ENCODE data around the gene POLL. TPM values are rescaled to one million over a fixed set of nuclear protein-coding genes. Genes with fewer than 3 reads are reported as not detected.
"Not testable (repeated sequence)": the region's sequence is repeated elsewhere in the genome, so short reads cannot be mapped to it uniquely, and the experiment has no call there.

The POLL gene
- total RNA-seq (2014; rRNA removed; shearing (Covaris generic)) = 6.2 and 6.6 TPM in 2 replicates

DNA sequence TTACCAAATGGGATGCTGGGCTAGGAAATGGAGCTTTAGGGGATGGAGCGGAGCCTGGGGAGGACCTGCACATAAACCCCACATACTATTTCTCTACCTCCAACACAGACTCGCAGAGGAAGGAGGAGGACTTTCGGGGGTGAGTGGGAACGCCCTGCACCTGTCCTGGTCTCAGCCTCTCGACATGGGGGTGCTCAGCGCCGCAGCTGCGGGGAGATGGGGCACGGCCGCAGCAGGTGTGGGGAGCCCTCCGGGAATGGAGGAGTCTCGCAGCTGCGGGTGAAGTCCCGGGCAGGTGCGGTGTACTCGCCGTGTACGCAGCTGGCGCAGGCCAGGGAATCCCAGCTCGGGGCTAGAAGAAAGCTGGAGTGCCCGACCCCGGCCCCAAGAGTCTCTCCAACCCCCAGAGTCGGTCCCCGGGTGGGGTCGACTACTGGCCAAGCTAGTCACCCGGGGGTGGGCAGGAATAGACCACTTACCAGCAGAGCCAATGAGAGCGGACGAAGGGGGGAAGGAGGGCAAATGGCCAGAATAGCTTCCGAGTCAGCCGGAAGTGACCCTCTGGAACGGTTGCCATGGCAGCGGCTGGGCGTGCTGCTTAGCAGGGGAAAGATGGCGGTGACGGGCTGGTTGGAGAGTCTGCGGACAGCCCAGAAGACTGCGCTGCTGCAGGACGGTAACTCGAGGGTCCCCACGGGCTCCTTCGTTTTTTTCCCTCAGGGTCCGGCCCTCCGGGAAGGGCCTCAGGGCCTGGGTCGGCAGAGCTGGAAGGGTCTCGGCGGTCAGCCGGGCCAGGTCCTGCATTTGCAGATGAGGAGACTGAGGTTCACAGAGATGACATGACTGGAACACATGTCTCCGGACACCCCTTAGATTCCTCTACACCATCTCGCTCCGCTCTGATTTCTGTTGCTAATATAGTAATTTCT is at the start of gene POLL, which contains the start of gene DPCD:
Gene POLL, minus strand, starts transcription at position 533 of the 929 bp plus-strand sequence. CDS start 897 bp downstream, outside the sequence.
Gene DPCD, plus strand, starts transcription at position 597 of the 929 bp plus-strand sequence. Its CDS starts 16 bp downstream, at position 613.
- peak; percentile 91 for DNase-seq (ENCODE audit: low read depth)

DNA sequence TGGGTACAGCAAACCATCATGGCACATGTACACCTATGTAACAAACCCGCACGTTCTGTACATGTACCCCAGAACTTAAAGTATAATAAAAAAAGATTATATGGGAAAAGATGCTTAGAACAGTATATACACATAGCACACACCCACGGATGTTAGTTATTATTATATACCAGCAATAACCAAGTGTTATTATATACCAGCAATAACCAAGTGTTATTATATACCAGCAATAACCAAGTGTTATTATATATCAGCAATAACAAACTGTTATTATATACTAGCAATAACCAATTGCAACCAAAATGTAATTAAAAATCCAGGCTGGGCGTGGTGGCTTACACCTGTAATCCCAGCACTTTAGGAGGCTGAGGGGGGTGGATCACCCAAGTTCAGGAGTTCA is 45.5 kb upstream of the POLL start:
- DNase-seq (ENCODE audit: low read depth) = not testable (repeated sequence)

DNA sequence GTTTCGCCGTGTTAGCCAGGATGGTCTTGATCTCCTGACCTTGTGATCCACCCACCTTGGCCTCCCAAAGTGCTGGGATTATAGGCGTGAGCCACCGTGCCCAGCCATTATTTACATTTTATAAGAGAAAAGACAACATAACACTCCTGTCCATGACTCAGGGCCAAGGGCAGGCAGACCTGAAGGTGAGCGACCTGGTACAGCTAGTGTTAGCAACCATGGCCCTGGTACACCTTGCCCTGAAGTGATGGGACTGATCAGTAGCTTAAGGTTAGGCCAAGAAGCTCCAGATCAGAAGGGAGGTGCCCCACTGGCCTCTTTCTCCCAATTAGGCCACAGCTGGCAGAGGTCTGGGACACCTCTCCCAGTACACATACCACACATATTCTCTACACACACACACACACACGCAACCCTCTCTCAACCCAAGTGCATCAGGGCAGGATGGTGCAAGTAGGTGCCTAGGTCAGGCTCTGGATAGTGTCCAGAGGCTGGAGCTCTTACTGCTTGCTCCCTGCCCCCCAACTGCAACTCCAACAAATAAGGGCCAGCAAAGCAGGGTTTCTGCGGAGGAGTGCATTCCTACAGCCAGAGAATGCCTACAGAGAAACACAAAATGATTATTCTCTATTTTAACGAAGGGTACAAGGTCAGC is 43.9 kb upstream of the POLL start:
- no peak for DNase-seq (ENCODE audit: low read depth)

DNA sequence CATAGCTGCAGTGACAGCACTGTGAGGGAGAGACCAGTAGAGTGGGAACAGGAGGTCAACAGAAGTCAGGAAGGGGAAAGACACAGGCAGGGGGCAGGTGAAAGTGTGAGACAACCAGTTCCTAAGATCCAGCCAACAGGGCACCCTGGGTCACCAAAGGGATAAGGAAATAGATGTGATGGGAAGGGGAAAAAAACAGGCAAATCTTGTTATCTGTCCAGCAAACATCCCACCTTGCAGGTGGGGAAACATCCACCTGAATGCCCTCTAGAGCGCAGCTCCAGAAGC is 42.5 kb upstream of the POLL start:
- DNase-seq (ENCODE audit: low read depth) = no peak

DNA sequence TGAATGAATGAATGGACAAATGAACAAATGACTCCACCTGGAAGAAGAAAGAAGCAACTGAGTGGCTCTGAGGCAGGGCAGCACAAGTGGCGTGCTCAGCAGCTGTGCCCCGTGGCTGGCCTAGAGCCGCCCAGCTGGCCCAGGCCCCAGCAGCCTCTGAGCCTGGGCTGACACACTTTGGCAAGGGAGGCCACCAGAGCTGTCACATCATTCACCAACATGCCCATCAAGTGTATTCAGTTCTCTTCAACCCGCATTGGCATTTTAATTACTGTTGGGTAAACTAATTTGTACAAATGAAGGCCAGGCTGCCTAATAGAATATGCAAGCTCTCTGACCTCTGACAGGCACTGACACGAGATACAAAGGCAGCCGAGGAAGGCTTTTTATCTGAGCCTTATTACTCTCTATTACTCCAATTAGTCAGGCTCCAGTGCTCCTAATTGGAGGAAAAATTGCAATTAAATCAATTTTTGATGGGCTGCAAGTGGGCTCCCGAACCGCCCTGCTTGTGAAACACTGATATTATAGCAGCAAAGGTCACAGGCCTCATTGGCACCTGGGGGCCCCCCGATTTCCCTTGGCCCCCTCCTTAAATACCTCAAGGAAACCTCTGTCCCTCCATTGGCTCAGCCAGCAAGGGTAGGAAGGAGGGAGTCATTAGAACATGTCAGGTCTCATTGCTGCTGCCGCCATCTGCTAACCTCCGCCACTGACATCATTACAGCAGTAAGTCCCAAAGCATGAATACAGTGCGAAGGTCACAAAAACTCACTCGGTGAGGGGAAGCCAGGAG is 42.0 kb upstream of the POLL start:
- no peak for DNase-seq (ENCODE audit: low read depth)

DNA sequence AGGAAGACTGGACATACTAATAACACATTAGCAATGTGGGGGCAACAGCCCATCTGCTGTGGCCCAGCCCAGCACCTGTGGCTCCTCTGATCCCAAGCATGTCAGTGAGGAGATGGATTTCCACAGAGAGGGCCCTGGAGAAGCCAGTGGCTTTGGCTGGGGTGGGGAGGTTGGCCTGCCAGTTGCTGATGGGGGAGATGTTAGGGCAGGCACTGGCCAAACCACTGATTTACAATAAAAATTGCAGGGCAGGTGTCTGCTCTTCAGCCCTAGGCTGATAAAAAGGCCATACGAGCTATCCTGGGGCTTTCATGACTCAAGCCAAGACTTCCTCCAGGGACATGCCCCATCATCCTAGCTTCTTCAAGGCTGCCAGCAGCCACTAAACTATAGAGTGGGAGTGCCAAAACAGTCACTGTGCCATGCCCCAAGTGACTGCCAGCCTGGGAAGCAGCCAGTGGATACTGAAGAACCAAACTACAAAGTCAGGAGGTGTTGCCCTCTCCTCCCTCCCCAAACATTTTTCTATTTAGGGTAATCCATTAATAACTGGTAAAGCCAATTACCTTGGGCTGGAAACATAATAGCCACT is 37.9 kb upstream of the POLL start:
- DNase-seq (ENCODE audit: low read depth) = no peak

DNA sequence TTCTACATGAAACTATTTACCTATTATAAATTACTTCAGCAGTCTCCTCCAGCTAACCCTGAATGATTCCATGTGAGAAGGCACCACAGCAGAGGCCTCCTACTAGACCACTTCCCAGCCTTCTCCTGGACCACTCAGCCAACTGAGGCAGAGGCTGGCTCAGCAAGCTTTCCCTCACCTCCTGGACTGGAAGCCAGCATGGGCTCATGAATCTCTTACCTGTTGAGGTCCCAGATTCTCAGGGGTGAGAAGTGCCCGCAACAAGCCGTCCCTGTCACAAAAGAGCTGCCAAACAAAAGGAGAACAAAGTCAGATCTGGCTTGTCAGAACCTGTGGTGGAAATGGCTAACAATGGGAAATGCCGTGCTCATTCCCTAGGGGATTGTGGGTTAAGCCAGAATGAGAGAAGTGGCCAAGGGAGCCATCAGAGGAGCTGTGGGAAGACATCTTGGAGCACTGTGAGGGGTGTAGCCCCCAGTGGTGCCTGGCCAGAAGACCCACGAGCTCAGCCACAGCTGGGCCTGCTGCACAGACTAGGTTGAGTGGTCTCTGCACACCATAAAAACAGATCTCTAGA is 36.6 kb upstream of the POLL start:
- no peak for DNase-seq (ENCODE audit: low read depth)

DNA sequence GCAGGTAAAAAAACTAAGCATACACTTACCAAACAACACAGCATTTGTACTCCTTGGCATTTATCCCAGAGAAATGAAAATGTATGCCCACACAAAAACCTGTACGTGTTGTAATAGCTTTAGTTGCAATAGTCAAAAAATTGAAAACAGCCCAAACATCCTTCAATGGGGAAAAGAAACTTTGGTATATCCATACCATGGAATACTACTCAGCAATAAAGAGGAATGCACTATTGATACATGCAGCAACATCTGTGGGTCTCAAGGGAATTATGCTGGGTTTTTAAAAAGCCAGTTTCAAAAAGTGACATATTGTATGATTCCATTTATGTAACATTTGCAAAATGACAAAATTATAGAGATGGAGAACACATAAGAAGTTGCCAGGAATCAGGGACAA is 35.5 kb upstream of the POLL start:
- DNase-seq (ENCODE audit: low read depth) = no peak

DNA sequence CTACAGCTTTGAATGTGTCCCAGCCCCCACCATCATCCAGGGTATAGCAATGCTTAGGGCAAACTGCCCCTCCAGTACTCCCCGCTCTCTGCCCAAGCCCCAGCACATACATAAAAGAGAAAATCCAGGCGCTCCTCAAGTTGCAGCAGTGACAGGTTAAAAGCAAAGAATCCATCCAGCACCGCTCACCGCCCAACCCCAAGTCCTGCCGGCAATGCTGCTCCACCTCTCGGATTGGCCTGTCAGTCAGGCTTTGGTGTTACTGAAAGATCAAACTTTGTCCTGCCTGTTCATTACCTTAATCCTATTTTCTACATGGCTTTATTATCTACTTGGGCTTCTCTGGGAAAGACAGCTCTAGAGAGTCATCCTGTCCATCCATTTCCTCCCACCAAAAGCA is 31.9 kb upstream of the POLL start:
- DNase-seq (ENCODE audit: low read depth) = no peak

DNA sequence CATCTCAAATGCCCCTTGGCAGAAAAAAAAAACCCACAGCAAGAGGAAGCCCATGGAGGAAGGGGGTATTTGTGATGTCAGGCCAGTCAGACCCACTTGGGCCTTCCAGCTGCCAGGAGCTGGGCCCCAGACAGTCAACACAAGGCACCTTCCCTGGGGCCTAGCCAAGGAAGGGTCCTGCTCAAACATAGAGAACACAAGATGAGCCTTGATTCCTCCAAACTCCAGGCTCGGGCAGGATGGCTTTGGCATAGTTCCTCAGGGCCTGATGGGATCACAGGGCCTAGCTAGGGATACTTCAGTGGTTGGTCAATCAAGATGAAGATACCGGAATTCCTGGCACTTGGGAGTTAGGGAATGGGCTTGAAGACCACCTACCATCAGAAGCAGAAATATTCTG is 30.8 kb upstream of the POLL start:
- no peak for DNase-seq (ENCODE audit: low read depth)

DNA sequence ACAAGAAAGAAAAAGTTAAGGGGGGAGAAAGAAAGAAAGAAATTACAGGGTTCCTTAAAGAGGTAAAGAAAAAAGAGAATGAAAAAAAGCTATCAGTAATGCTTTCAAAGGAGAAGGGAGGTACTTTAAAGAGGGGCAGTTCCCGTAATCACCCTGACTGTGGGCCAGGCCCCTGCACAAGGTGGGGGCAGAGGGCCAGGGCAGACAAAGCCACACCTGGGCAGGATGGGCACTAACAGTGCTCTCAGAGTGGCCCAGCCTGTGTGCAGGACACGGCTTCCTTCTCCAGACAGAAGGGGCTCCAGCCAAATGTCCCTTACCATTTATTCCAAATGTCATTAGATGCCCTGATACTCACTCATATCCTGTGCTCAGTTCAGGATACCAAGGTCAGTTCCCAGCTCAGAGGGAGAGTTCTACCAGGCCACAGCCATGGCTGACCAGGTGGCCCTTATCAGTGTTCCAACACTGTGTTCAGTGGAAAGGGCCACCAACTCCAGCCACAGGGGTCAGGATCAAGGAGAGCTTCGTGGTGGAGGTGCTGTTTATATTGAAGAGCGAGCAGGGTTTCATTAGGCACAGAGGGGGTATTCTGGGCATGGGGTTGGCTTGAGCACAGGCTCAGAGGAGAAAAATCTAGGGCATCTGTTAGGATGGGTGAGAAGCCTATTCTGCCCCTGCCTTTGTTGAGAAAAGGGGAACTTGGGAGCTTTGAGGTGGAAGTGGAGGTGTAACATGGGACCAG is 29.9 kb upstream of the POLL start:
- no peak for DNase-seq (ENCODE audit: low read depth)

DNA sequence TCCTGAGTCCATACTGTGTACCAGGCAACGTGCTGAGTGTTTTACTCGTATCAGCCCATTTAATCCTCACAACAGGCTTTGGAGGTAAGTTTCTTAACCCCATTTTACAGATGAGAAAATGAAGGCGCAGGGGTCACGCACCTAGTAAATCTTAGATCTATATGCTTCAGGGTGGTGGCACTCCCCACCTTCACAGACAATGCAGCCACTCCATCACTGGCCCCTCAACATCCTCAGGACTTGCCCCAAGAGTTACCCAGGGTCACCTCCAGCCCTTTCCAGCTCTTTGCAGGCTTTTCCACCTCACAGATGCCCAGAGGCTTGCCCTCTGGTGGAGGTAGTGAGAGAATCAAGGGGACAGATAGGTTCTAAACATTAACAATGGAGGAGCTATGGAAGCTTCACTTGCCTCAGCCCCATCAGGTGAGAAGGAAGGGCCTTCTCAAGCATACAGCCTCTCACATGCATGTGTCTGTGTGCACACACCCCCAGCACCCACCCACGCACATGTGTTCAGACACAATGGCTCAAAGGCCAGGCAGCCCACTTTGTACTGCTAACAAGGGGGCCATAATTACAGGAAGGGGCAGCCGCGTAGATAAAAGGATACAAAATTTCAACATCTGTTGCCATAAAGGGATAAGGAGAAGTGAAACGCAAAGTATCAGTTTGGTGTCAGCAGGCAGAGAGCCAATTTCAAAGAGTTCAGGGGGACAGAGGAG is 29.2 kb upstream of the POLL start:
- no peak for DNase-seq (ENCODE audit: low read depth)

DNA sequence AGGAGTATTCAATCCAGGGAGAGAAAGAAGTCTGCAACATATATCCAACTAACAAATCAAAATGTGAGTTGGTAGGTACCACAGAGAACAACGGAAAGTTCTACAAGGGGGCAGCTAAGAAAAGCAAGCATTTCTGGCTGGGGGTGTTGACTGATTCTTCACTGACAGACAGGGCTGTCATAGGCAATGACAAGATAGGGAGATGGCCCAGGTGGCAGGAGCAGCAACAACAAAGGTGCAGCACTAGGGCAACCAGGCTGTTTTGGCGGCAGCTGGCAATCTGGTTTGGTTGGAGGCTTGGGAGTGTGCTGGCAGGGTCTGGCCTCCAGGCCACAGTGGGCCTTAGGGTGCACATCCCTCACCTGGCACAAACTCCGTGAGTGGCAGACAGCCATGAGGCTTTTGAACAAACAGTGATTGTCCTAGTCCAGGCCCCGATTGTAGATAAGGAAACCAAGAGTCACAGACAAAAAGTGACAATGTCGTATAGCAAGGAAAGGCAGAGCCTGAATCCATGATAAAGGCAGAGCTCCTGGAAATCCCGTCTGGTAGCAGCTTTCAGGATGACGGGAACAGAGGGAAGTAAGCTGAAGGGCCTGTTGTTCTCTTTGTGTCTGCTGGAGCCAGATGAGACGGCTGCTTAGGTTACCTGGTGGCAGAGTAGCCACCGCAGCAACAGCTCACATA is 28.5 kb upstream of the POLL start:
- DNase-seq (ENCODE audit: low read depth) = no peak

DNA sequence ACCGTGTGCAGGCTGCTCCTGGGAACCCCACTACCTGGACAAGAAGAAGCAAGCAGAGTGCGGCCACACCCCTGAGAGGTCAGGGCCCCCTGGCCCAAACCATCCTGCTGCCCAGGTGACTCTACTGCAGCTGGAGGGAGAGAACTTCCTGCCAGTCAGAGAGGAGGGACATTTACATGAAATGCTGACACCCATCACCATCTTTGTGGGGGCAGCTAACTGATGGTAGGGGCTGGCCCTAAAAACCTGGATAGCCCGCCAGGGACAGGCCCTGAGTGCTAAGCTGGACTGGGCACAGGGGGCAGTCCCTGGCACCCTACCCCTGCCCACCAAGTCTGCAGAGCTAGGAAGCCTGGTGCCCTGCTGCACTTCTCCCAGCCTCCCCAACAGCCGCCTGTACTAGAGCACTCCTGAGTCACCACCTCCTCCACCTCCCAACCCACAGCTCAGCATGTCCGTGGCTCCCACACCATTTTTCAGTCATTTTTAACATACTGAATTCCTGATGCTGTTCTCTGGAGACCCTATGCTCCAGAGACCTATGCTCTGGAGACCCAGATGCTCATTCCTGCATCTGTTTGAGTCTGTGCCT is 27.6 kb upstream of the POLL start:
- DNase-seq (ENCODE audit: low read depth) = no peak

DNA sequence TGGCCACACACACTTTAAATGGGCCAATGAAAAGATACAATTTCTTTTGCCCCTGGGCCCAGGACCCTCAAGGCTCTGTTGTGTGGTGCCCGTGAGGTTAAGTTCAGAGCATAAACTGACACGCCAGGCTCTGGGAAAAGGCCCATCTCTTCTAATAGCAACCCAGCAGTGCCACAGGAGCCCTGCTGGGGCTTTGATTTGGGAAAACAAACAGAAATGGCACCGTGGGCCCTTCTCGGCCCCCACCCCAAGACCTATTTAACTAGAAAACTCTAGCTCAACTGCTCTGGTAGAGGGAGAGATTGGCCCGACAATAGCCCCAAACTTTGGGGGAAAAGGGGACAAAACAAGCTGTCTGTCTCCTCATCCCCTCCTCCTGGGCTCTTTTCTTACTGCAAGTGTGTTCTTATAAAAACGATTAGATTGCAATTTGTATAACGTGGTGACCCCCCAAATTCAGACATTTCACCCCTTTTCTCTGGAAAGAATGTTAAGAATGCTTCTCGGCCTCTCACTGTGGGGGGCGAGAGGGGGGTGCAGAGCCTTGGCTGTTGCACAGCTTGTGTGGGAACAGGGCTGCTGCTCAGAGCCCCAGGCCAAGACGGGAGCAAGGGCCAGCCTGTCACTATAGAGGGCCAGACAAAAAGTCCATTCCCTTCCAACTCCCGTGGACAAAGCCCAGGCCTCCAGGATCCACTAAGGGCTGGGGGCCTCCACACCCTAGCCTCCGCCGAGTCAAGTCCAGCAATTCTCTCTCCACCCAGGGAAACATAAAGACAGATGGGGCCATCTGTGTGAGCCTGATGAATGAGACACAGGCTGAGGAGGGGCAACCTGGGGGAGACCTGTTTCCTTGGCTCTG is 26.8 kb upstream of the POLL start:
- no peak for DNase-seq (ENCODE audit: low read depth)

DNA sequence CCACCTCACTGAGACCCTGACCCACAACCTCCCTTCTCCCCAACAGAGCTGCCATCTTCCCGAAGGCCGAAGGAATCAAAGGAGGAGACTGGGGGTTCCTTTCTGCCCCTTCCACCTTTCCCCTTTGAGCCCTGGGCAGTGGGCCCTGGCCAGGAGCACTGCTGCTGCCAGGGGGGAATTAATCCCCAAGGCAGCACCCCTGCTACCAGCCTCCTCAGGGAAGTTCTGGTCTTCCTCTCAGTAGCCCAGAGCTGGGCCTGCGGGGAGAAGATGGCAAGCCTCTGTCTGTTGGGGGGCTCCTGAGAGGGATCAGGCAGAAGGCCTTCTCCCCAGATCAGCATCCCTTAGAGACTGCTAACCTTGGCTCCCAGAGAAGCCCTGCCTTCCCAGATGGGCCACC is 25.6 kb upstream of the POLL start:
- no peak for DNase-seq (ENCODE audit: low read depth)

DNA sequence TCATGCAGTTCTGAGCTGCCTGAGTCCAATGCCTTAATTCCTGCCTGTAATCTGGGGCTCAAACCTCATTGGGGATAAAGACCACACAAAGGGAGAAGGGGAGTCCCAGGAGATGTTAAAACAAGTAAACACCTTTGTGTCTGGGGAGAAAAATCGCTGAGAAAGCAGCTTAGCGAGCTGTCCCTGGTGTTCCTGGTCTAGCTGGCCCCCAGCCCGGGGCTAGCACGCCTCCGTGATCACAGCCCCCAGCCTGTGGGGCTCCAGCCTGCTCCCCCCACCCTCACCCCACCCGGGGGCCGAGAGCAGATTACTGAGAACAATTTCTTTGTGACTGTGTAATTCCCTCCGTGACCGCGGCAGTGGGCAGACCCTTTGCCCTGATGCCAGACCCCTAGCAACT is 24.8 kb upstream of the POLL start:
- no peak for DNase-seq (ENCODE audit: low read depth)

DNA sequence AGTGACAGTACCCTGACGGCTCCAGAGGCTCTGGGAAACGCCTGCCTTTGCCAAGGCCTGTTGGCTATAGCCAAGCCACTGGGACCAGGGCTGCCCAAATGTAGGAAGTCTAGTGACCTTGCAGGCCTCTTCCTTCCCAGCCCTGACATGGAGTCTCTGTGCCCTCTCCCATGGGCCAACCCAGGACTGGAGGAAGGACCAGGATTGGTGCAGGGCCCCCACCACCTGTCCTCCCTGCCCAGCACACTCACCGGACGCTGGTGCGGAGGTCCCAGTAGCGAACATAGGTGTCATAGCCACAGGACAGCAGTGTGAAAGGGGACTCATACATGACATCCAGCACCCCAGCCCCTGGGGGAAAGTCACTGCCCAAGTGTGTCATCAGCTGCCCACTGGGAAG is 24.0 kb upstream of the POLL start:
- no peak for DNase-seq (ENCODE audit: low read depth)

All from RPMI7951 (cell line).